ENCODE results near the gene LDAH.
A peak's percentile ranks its signal among the peaks of the same experiment; 100 is the strongest.

LDAH gene

GRCh38 chr2:20652141-20652540 lies 170.8 kb downstream of the LDAH start:
- Histone ChIP-seq H3K9me3 (ENCODE audit: low read length) (no peaks in the 10 kb centered on the region), H3K36me3 (ENCODE audit: insufficient read depth, low read length) (peaks cover under 1% of the 10 kb centered on the region), H3K27me3 (ENCODE audit: control insufficient read depth in 1 of 2, insufficient read depth in 2 of 2, low read length in 2 of 2) (no peaks in the 10 kb centered on the region), H3K4me3 (ENCODE audit: low read depth in 1 of 2, low read length in 2 of 2) (no peak overlapping the region), H3K9ac (ENCODE audit: low read length) (no peak overlapping the region), H3K27ac (ENCODE audit: low read depth, low read length) (peak overlapping the region; percentile 94), H3K4me1 (ENCODE audit: insufficient read depth, low read length) (peaks cover 39% of the 10 kb centered on the region)

- Histone ChIP-seq H3K9ac (ENCODE audit: low read length) (peak overlapping the region; percentile 69), H3K4me1 (ENCODE audit: insufficient read depth, low read length) (peaks cover 41% of the 10 kb centered on the region), H3K36me3 (ENCODE audit: insufficient read depth, low read length) (peaks cover 5% of the 10 kb centered on the region), H3K27ac (ENCODE audit: low read depth, low read length) (peak overlapping the region; percentile 94), H3K9me3 (ENCODE audit: low read length) (no peaks in the 10 kb centered on the region), H3K27me3 (ENCODE audit: control insufficient read depth in 1 of 2, insufficient read depth in 2 of 2, low read length in 2 of 2) (no peaks in the 10 kb centered on the region), H3K4me3 (ENCODE audit: low read depth in 1 of 2, low read length in 2 of 2) (peak overlapping the region; percentile 95 to 99)
These were observed 171.2 kb downstream of the LDAH start for GRCh38 chr2:20651731-20652099.

GRCh38 chr2:20650877-20651730 lies 171.8 kb downstream of the LDAH start, which contains the start of gene HS1BP3:
HS1BP3 (minus strand) TSS chr2:20651098; CDS start chr2:20651063, 35 bp downstream.
- H3K36me3 ChIP-seq (ENCODE audit: insufficient read depth, low read length) = peaks cover 11% of the 10 kb centered on the region
- H3K27ac ChIP-seq (ENCODE audit: low read depth, low read length) = peak within 1 kb of the TSS; percentile 98
- H3K4me1 ChIP-seq (ENCODE audit: insufficient read depth, low read length) = peaks cover 41% of the 10 kb centered on the region
- H3K9ac ChIP-seq (ENCODE audit: low read length) = peak within 1 kb of the TSS; percentile 89
- no peaks in the 10 kb centered on the region for H3K27me3 ChIP-seq (ENCODE audit: control insufficient read depth in 1 of 2, insufficient read depth in 2 of 2, low read length in 2 of 2)
- no peaks in the 10 kb centered on the region for H3K9me3 ChIP-seq (ENCODE audit: low read length)
- peak within 1 kb of the TSS; percentile 95 to 99 for H3K4me3 ChIP-seq (ENCODE audit: low read depth in 1 of 2, low read length in 2 of 2)

GRCh38 chr2:20650393-20650876 lies 172.5 kb downstream of the LDAH start:
- H3K27me3 ChIP-seq (ENCODE audit: control insufficient read depth in 1 of 2, insufficient read depth in 2 of 2, low read length in 2 of 2) = no peaks in the 10 kb centered on the region
- H3K9me3 ChIP-seq (ENCODE audit: low read length) = no peaks in the 10 kb centered on the region
- H3K9ac ChIP-seq (ENCODE audit: low read length) = peak overlapping the region; percentile 89
- peak overlapping the region; percentile 98 for H3K27ac ChIP-seq (ENCODE audit: low read depth, low read length)
- peaks cover 41% of the 10 kb centered on the region for H3K4me1 ChIP-seq (ENCODE audit: insufficient read depth, low read length)
- peaks cover 17% of the 10 kb centered on the region for H3K36me3 ChIP-seq (ENCODE audit: insufficient read depth, low read length)
- peak overlapping the region; percentile 95 to 99 for H3K4me3 ChIP-seq (ENCODE audit: low read depth in 1 of 2, low read length in 2 of 2)

GRCh38 chr2:20649976-20650375 lies 172.9 kb downstream of the LDAH start:
- H3K27ac ChIP-seq (ENCODE audit: low read depth, low read length) = peak overlapping the region; percentile 98

GRCh38 chr2:20649576-20649975 lies 173.3 kb downstream of the LDAH start:
- Histone ChIP-seq H3K9me3 (ENCODE audit: low read length) (no peaks in the 10 kb centered on the region), H3K27ac (ENCODE audit: low read depth, low read length) (peak overlapping the region; percentile 98), H3K4me3 (ENCODE audit: low read depth in 1 of 2, low read length in 2 of 2) (peak overlapping the region; percentile 33 to 99), H3K27me3 (ENCODE audit: control insufficient read depth in 1 of 2, insufficient read depth in 2 of 2, low read length in 2 of 2) (no peaks in the 10 kb centered on the region), H3K4me1 (ENCODE audit: insufficient read depth, low read length) (peaks cover 41% of the 10 kb centered on the region), H3K9ac (ENCODE audit: low read length) (peak overlapping the region; percentile 89), H3K36me3 (ENCODE audit: insufficient read depth, low read length) (peaks cover 26% of the 10 kb centered on the region)

More at GRCh38 chr2:20649976-20650375, 172.9 kb downstream of the LDAH start:
- H3K9me3 ChIP-seq (ENCODE audit: low read length) = no peaks in the 10 kb centered on the region
- H3K27me3 ChIP-seq (ENCODE audit: control insufficient read depth in 1 of 2, insufficient read depth in 2 of 2, low read length in 2 of 2) = no peaks in the 10 kb centered on the region
- peak overlapping the region; percentile 95 to 99 for H3K4me3 ChIP-seq (ENCODE audit: low read depth in 1 of 2, low read length in 2 of 2)
- peaks cover 22% of the 10 kb centered on the region for H3K36me3 ChIP-seq (ENCODE audit: insufficient read depth, low read length)
- H3K4me1 ChIP-seq (ENCODE audit: insufficient read depth, low read length) = peaks cover 41% of the 10 kb centered on the region
- peak overlapping the region; percentile 89 for H3K9ac ChIP-seq (ENCODE audit: low read length)

GRCh38 chr2:20648831-20649230 lies 174.1 kb downstream of the LDAH start:
- peak overlapping the region; percentile 89 for H3K9ac ChIP-seq (ENCODE audit: low read length)
- H3K4me3 ChIP-seq (ENCODE audit: low read depth in 1 of 2, low read length in 2 of 2) = peak overlapping the region in 1 of 2 donors; percentile 99
- no peaks in the 10 kb centered on the region for H3K27me3 ChIP-seq (ENCODE audit: control insufficient read depth in 1 of 2, insufficient read depth in 2 of 2, low read length in 2 of 2)
- H3K9me3 ChIP-seq (ENCODE audit: low read length) = no peaks in the 10 kb centered on the region
- peaks cover 33% of the 10 kb centered on the region for H3K36me3 ChIP-seq (ENCODE audit: insufficient read depth, low read length)
- H3K4me1 ChIP-seq (ENCODE audit: insufficient read depth, low read length) = peaks cover 41% of the 10 kb centered on the region
- H3K27ac ChIP-seq (ENCODE audit: low read depth, low read length) = no peak overlapping the region

- Histone ChIP-seq H3K4me1 (ENCODE audit: insufficient read depth, low read length) (peaks cover 41% of the 10 kb centered on the region), H3K9ac (ENCODE audit: low read length) (no peak overlapping the region), H3K27me3 (ENCODE audit: control insufficient read depth in 1 of 2, insufficient read depth in 2 of 2, low read length in 2 of 2) (no peaks in the 10 kb centered on the region), H3K27ac (ENCODE audit: low read depth, low read length) (no peak overlapping the region), H3K9me3 (ENCODE audit: low read length) (no peaks in the 10 kb centered on the region), H3K4me3 (ENCODE audit: low read depth in 1 of 2, low read length in 2 of 2) (peak overlapping the region in 1 of 2 donors; percentile 99), H3K36me3 (ENCODE audit: insufficient read depth, low read length) (peaks cover 40% of the 10 kb centered on the region)
These were observed 174.7 kb downstream of the LDAH start for GRCh38 chr2:20648206-20648605.

GRCh38 chr2:20647738-20648137 lies 175.2 kb downstream of the LDAH start:
- Histone ChIP-seq H3K9ac (ENCODE audit: low read length) (no peak overlapping the region), H3K27ac (ENCODE audit: low read depth, low read length) (no peak overlapping the region), H3K9me3 (ENCODE audit: low read length) (no peaks in the 10 kb centered on the region), H3K36me3 (ENCODE audit: insufficient read depth, low read length) (peaks cover 44% of the 10 kb centered on the region), H3K27me3 (ENCODE audit: control insufficient read depth in 1 of 2, insufficient read depth in 2 of 2, low read length in 2 of 2) (no peaks in the 10 kb centered on the region), H3K4me3 (ENCODE audit: low read depth in 1 of 2, low read length in 2 of 2) (peak overlapping the region in 1 of 2 donors; percentile 99), H3K4me1 (ENCODE audit: insufficient read depth, low read length) (peaks cover 42% of the 10 kb centered on the region)

GRCh38 chr2:20647211-20647610 lies 175.7 kb downstream of the LDAH start:
- Histone ChIP-seq H3K4me3 (ENCODE audit: low read depth in 1 of 2, low read length in 2 of 2) (no peak overlapping the region), H3K36me3 (ENCODE audit: insufficient read depth, low read length) (peaks cover 47% of the 10 kb centered on the region), H3K27me3 (ENCODE audit: control insufficient read depth in 1 of 2, insufficient read depth in 2 of 2, low read length in 2 of 2) (no peaks in the 10 kb centered on the region), H3K27ac (ENCODE audit: low read depth, low read length) (no peak overlapping the region), H3K9me3 (ENCODE audit: low read length) (no peaks in the 10 kb centered on the region), H3K9ac (ENCODE audit: low read length) (no peak overlapping the region), H3K4me1 (ENCODE audit: insufficient read depth, low read length) (peaks cover 47% of the 10 kb centered on the region)

- Histone ChIP-seq H3K27ac (ENCODE audit: low read depth, low read length) (no peak overlapping the region), H3K4me1 (ENCODE audit: insufficient read depth, low read length) (peaks cover 46% of the 10 kb centered on the region)
These were observed 176.5 kb downstream of the LDAH start for GRCh38 chr2:20646446-20646845.

More at GRCh38 chr2:20646446-20646845, 176.5 kb downstream of the LDAH start:
- H3K9me3 ChIP-seq (ENCODE audit: low read length) = no peaks in the 10 kb centered on the region
- H3K27me3 ChIP-seq (ENCODE audit: control insufficient read depth in 1 of 2, insufficient read depth in 2 of 2, low read length in 2 of 2) = no peaks in the 10 kb centered on the region
- H3K36me3 ChIP-seq (ENCODE audit: insufficient read depth, low read length) = peaks cover 47% of the 10 kb centered on the region
- no peak overlapping the region for H3K9ac ChIP-seq (ENCODE audit: low read length)
- H3K4me3 ChIP-seq (ENCODE audit: low read depth in 1 of 2, low read length in 2 of 2) = no peak overlapping the region
